D721Med (cell line): ENCODE measurements around the gene RASL11A.

ENCODE experiments used
- DNase-seq: peaks from one replicate; pipeline ENCODE4 v3.0.0; 2011; ENCODE audit warnings: low spot score; ENCODE audit not compliant: insufficient read length
- FAIRE-seq: peaks from 2 replicates; lab custom pipeline; 2011; peaks lifted over from hg19 to GRCh38; lab: Jason Lieb, UNC
- TF ChIP-seq, protein P1 (sequence below): IDR thresholded peaks from 2 replicates; pipeline ENCODE4 v1.5.1; 2012; ENCODE audit warnings: mild to moderate bottlenecking, control low read depth; ENCODE audit not compliant: insufficient read depth; ENCODE audit errors: missing control alignments

RASL11A gene

DNA sequence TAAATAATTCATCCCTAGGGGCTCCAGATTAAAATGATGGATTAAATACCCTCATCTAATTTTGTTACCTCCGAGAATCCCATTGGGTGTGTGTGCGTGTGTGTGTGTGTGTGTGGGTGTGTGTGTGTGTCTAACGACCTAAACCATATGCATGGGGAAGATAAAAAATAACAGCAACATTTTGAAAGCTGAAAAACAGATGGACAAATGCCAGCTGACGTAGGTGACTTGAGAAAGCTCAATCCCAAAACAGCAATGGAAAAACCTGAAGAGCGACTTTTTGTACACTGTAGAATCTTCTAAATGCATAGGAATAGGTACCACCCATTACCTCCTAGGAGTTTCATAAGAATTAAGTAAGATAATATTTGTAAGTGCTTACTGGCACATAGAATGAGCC is 27.9 kb upstream of the RASL11A start:
- no peak for FAIRE-seq
- TF ChIP-seq, protein P1, sequence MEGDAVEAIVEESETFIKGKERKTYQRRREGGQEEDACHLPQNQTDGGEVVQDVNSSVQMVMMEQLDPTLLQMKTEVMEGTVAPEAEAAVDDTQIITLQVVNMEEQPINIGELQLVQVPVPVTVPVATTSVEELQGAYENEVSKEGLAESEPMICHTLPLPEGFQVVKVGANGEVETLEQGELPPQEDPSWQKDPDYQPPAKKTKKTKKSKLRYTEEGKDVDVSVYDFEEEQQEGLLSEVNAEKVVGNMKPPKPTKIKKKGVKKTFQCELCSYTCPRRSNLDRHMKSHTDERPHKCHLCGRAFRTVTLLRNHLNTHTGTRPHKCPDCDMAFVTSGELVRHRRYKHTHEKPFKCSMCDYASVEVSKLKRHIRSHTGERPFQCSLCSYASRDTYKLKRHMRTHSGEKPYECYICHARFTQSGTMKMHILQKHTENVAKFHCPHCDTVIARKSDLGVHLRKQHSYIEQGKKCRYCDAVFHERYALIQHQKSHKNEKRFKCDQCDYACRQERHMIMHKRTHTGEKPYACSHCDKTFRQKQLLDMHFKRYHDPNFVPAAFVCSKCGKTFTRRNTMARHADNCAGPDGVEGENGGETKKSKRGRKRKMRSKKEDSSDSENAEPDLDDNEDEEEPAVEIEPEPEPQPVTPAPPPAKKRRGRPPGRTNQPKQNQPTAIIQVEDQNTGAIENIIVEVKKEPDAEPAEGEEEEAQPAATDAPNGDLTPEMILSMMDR: no peak
- no peak for DNase-seq

DNA sequence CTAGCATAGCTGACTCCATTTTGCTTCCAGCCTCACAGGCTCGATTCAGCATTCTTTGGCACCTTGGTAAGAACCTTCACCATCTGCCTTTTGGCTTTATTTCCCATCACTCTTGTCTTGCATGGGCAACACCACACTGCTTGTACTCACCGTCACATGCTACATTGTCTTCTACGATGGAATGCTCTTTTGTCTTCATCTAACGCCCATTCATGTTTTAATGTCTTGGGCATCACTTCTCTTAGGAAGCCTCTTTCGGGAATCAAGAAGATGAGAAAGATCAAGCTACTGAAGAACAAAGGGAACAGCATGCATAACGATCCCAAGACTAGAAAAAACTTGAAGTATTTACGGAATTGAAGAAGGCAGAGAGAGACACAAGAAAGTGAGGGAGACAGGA is 25.0 kb upstream of the RASL11A start:
- no peak for FAIRE-seq
- DNase-seq: no peak
- TF ChIP-seq, protein P1: no peak

DNA sequence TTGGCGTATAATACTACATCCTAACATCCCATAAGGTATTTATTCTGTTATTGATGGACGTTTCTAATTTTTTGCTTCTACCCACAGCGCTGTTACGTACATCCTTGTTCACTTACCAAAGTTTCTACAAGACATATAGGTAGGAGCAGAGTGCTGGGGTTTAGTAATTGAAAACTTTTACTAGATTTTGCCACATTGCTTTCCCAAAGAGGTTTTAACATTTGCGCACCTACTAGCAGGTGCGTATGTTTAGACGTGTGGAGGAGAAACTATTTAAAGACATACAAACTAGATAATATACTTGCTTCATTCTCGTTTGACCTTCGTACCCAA is 19.8 kb upstream of the RASL11A start:
- no peak for DNase-seq

DNA sequence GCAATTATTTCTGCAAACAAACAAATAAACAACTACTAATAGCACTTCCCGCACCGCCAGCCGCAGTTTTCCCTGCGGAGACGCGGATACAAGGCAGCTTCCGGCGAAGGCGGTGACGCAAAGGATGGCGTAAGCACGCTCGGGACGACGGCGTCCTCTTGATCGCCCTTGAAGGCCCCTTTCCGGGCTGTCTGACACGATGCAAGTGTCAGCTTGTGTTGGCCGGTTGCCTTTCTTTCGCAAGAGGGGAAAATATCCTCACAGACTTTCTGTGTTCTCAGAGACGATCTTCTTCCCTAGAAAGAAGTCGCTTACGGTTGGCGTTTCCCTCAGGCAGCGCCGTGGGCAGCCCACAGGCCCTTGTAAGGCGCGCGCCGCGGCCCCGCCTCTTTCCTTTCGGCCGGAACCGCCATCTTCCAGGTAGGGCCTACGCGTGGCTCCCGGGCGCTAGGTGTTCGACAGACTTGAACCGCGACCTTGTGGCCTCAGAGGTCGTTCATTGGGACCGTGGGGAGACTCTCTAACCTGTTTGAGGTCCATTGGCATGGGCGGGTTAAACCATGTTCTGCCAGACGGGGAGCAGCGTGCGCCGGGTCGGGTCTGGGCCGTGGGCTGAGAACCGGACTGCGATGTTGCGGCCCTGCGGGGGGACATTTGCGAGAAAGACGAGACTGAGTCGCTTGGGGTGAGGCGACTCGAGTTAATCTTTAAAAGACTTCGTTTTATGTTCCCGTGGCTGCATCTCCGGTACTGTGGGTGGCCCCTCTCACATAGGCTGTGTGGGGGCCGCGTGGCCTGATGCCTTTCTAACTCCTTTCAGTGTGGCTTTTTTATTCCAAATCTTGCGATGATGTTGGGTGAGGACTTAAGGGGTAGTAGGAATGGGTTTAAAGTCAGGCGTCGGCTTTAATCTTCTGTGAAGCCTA is 19.2 kb upstream of the RASL11A start, which contains the start of gene RPL21:
Gene RPL21 (plus strand): TSS at position 393 of the 926 bp plus-strand sequence. CDS start 2,219 bp downstream, outside the sequence.
- DNase-seq: peak; percentile 52
- no peak for FAIRE-seq
- TF ChIP-seq, protein P1: no peak

More for the DNA sequence above, 19.8 kb upstream of the RASL11A start:
- FAIRE-seq: no peak
- TF ChIP-seq, protein P1: no peak

DNA sequence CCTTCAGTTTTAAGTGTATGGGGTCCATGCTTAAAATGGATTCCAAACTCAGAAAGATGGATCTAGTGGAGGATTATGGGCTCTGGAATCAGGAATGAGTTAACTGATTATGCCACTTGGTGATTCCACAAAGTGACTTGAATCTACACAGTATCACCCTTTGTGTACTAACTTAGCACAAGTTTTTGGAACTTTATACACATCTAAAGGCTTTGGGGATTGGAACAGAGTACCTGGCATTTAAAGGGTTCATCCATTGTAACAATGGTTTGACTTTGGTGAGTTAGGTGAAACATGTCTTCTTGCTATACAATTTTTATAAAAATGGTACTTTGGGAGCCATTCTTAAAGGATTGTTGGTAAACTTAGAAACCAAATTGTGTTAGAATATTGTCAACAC is 18.2 kb upstream of the RASL11A start:
- FAIRE-seq: peak; percentile 51

DNA sequence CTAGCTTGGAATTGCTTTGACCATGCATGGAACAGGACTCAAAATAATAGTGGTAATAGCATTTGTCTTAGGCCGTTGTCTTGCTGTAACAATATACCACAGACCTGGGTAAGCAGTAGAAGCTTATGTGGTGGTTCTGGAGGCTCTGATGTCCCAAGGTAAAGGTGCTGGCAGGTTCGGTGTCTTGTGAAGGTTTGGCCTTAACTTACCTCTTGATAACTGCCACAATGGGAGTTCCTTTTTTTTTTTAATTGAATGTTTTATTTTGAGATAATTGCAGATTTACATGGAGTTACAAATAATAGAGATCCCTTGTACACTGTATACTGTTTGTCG is 13.4 kb upstream of the RASL11A start:
- FAIRE-seq: no peak
- DNase-seq: no peak
- TF ChIP-seq, protein P1: no peak

More for the DNA sequence above, 18.2 kb upstream of the RASL11A start:
- TF ChIP-seq, protein P1: no peak
- DNase-seq: no peak

DNA sequence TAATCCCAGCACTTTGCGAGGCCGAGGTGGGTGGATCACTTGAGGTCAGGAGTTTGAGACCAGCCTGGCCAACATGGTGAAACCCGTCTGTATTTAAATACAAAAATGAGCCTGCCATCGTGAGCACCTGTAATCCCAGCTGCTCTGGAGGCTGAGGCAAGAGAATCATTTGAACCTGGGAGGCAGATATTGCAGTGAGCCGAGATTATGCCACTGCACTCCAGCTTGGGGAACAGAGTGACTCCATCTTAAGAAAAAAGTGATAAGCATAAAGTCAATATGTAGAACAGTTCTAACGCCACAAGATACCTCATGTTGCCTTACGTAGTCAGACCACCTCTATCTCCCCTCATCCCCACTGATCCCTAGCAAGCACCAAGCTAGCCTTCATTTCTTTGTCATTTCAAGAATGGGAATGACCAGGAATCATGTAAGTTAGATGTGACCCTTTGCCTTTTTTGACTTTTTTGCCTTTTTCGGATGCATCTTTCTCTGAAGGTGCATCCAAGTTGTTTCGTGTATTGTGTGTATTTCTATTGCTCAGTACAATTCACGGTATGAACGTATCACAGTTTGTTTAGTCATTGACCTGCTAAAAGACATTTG is 12.9 kb upstream of the RASL11A start:
- FAIRE-seq (no peak), DNase-seq (no peak)
- TF ChIP-seq, protein P1: no peak
